Activated naive CD8-positive, alpha-beta T cell treated with anti-CD3 and anti-CD28 coated beads, Interleukin-2, amount 10 ng/mL, durations not matched to agents 7 days and 5 days (primary cell): ENCODE data around the gene NMNAT2. TPM values are rescaled to one million over a fixed set of nuclear protein-coding genes. Genes with fewer than 3 reads are reported as not detected.

Experiments
- ATAC-seq: fragments of 150-1000 bp; cut with Tn5 transposase; one replicate; pipeline ENCODE4 v1.10.0; 2021; ENCODE audit warnings: low read depth, moderate library complexity
- POLR2A ChIA-PET: fragments of 350-600 bp; sonication (Branson Sonifier 250); formaldehyde crosslinking; loops from one replicate; lab custom pipeline; 2021; ENCODE audit warnings: antibody characterized with exemption; lab: Charles Lee
- DNase-seq: peaks from one replicate; pipeline ENCODE4 v3.0.0; 2021
- H3K27ac Mint-ChIP-seq: one replicate; pipeline ENCODE4 v1.8.0; 2022; ENCODE audit warnings: mild to moderate bottlenecking, mixed read lengths
- H3K27me3 Mint-ChIP-seq: one replicate; pipeline ENCODE4 v1.8.0; 2022; ENCODE audit warnings: mild to moderate bottlenecking, moderate library complexity, mixed read lengths
- H3K36me3 Mint-ChIP-seq: one replicate; pipeline ENCODE4 v1.8.0; 2021; ENCODE audit warnings: mild to moderate bottlenecking, mixed read lengths
- H3K4me1 Mint-ChIP-seq: one replicate; pipeline ENCODE4 v1.8.0; 2021; ENCODE audit warnings: mixed read lengths
- H3K4me3 Mint-ChIP-seq: one replicate; pipeline ENCODE4 v1.8.0; 2022; ENCODE audit warnings: mild to moderate bottlenecking, moderate library complexity, mixed read lengths
- H3K9me3 Mint-ChIP-seq: one replicate; pipeline ENCODE4 v1.8.0; 2021; ENCODE audit warnings: mixed read lengths
- total RNA-seq, 2 experiments: library from RNA; stranded (reverse); gene quantifications; one replicate each; pipeline ENCODE4 v1.2.3, GENCODE V29; 2021

Gene NMNAT2
- total RNA-seq, 2 experiments from 2014 or later = not detected

DNA sequence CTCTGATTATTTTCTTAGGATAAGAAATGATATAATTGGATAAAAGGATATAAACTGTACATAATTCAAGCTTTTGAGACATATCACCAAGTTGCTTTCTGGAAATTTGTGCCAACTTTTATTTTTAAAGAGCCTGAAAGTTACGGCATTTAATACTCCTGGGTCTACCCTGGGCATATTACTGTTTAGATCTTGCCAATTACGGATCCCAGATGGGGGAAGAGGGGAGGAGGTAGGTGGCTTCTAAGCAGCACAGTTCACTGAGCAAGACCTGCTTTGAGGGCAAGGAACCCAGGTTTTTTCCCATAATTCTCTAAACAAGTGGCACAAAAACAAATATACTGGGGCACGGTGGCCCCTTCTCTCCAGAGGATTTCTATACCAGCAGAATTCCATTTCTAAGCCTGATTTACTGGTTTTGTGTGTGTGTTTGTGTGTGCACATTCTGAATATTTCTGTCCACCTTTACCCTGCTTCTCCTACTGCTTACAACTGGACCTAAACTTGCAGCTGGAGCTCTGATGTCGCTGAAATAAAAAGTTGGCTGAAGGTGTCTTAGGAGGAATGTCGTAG is 155.5 kb downstream of the NMNAT2 start:
- no peaks in the 10 kb centered on the region for H3K36me3 Mint-ChIP-seq
- H3K27me3 Mint-ChIP-seq = peaks cover 26% of the 10 kb centered on the region
- no peak for DNase-seq
- no peak overlapping the region for H3K4me3 Mint-ChIP-seq
- no peak overlapping the region for H3K27ac Mint-ChIP-seq
- POLR2A ChIA-PET = no interaction called here
- H3K4me1 Mint-ChIP-seq = no peaks in the 10 kb centered on the region
- no peak for ATAC-seq
- H3K9me3 Mint-ChIP-seq = no peaks in the 10 kb centered on the region

DNA sequence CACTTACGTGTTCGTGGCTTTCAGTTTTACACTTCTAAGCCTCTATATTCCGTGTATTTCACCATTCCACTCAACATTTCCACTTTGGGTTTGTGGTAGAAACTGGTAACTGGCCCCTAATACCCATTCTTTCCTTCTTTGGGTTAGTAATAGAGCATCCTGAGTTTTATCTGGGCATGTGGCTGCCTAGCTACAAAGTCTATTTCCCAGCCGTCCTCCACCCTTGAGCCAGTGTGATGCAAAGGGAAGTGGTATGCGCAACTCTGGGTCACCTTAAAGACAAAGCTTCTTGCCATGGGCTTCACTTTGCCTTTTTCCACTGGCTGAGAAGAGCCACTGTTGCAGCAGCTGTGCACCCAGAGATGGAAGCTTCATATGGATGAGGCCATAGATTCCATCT is 158.3 kb downstream of the NMNAT2 start:
- DNase-seq (no peak), ATAC-seq (no peak)
- POLR2A ChIA-PET = no interaction called here
- Mint-ChIP-seq H3K4me1 (no peaks in the 10 kb centered on the region), H3K36me3 (no peaks in the 10 kb centered on the region), H3K9me3 (no peaks in the 10 kb centered on the region), H3K27ac (no peak overlapping the region), H3K27me3 (peaks cover 21% of the 10 kb centered on the region), H3K4me3 (no peak overlapping the region)

DNA sequence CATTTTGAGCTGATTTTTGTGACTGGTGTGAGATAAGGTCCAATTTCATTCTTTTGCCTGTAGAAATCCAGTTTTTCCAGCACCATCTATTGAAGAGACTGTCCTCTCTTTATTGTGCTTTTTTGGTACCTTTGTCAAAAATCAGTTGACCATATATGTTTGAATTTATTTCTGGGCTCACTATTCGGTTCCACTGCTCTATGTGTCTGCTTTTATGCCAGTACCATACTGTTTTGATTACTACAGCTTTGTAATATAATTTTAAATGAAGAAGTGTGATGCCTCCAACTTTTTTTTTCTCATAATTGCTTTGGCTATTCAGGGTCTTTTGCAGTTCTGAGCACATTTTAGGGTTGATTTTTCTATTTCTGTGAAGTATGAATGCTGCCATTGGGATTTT is 163.1 kb downstream of the NMNAT2 start:
- peaks cover 13% of the 10 kb centered on the region for H3K27me3 Mint-ChIP-seq
- H3K4me3 Mint-ChIP-seq = no peak overlapping the region
- no peaks in the 10 kb centered on the region for H3K36me3 Mint-ChIP-seq
- DNase-seq (no peak), ATAC-seq (no peak)
- peaks cover 3% of the 10 kb centered on the region for H3K4me1 Mint-ChIP-seq
- no peak overlapping the region for H3K27ac Mint-ChIP-seq
- POLR2A ChIA-PET = no interaction called here
- no peaks in the 10 kb centered on the region for H3K9me3 Mint-ChIP-seq

DNA sequence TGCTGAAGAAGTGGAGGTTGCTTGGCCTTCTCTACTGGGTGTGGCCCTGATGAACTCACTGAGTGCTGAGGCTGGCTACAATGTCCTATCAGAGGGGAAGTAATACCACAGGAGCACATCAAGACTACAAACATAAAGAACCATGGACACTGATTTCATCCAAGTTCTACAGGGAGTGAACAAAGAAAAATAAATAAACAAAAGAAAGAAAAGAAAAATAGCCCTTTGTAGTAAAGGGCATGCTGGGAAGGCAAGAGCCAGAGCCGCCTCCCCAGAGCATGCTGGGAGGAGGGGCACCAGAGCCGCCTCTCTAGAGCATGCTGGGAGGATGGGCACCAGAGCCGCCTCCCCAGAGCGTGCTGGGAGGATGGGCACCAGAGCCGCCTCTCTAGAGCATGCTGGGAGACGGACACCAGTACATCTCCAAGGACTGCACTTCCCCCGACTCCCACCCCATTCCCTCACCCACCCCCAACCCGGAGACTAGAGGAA is 166.2 kb downstream of the NMNAT2 start:
- Mint-ChIP-seq H3K36me3 (no peaks in the 10 kb centered on the region), H3K27me3 (peaks cover 10% of the 10 kb centered on the region), H3K4me1 (peaks cover 6% of the 10 kb centered on the region), H3K9me3 (no peaks in the 10 kb centered on the region), H3K27ac (no peak overlapping the region), H3K4me3 (no peak overlapping the region)
- DNase-seq (no peak), ATAC-seq (no peak)
- POLR2A ChIA-PET = no interaction called here

DNA sequence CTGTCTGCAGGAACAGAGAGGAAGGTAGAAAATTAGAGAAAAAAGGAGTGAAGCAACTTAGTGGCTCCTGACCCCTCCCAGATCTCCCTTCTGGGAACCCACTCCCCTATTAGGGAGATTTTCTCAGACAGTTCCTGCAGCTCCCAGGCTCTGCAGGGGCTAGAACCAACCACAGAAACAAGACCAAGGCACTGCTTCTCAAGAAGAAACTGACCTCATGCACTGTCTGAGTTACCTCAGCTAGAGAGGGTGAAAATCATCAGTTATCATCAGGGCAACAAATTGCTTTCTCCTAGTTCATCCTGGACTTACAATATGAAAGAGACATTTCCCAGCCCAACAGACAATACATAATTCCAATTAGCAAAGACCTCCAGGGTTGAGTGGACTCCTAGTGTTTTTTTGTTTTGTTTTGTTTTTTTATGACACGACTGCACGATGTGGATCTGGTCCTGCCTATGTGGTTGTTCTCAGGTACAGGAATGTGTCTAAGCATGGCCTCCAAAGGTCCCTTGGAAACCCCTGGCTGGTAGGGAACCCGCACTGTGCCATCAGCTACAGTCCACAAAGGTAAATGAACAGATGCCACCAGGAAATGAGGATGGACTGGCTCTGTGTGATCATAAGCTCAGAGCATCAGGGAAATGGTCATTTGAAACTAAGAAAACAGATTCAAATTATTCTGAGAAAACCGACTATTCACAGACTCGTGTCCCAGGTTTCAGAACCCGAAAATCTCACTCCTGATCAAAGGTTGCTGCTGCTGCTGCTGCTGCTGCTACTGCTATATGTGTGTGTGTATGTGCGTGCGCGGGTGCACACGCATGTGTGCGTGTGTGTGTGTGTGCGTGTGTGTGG is 166.8 kb downstream of the NMNAT2 start:
- DNase-seq = no peak
- POLR2A ChIA-PET = no interaction called here
- ATAC-seq = no peak
- H3K36me3 Mint-ChIP-seq = no peaks in the 10 kb centered on the region
- H3K27ac Mint-ChIP-seq = no peak overlapping the region
- no peak overlapping the region for H3K4me3 Mint-ChIP-seq
- H3K4me1 Mint-ChIP-seq = peaks cover 6% of the 10 kb centered on the region
- peaks cover 12% of the 10 kb centered on the region for H3K27me3 Mint-ChIP-seq
- H3K9me3 Mint-ChIP-seq = no peaks in the 10 kb centered on the region

DNA sequence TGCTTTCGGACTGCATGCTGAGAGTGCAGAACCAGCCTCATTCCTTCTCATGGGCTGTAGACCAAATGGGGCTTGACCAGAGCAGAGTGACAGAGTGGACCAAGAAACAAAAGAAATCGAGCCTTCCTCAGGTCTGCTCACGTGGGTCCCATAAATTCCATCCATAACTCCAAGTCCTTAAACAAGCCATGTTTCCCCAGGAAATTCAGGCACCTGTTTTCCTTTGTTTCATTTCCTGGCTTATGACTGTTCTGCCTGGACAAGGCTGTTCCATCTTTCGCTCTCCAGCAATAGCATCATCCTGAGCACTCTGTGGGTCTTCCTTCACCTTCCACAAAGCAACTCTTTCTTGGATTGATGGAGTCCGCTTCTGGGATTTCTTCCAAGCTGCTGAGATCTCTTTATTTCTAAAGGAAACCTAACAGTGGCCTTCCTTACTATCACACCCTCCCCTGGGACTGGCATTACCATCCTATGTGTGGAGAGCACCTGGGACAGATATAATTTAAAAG is 168.2 kb downstream of the NMNAT2 start:
- Mint-ChIP-seq H3K4me1 (peaks cover 6% of the 10 kb centered on the region), H3K27me3 (peaks cover 12% of the 10 kb centered on the region), H3K9me3 (no peaks in the 10 kb centered on the region), H3K36me3 (no peaks in the 10 kb centered on the region), H3K4me3 (no peak overlapping the region), H3K27ac (no peak overlapping the region)
- ATAC-seq (no peak), DNase-seq (no peak)
- POLR2A ChIA-PET = no interaction called here

DNA sequence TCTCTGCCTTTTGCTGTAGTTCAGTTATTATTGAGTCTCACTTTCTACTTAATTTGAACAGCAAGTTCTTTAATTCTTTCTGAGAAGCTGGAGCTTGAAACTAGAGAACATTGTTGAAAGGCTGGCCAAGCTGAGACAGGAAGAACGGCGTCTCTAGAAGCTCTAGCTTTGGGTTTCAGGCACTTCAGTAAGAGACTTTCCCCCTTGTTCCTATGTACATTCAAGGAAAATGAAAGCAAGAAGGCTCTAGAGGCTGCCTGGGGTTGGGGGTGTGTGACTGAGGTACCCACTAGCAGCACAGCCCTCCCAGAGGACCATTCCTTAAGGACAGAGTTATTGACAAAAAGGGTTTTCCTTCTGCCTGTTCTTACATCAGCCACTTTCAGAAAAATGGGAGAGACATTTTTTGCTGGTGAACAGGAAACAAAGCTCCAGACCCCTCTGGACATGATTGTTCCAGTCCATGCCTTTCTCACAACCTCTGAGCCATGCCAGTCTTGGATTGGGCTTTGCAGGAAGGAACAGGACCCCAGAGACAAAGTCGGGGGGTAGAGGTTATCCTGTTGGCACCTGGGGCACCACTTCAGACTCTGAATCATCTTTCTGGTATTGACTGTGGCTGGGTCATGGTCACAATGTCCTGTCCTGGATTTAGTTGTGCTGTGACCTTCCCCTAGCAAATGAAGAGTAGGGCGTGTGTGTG is 169.0 kb downstream of the NMNAT2 start:
- H3K36me3 Mint-ChIP-seq = no peaks in the 10 kb centered on the region
- DNase-seq (no peak), ATAC-seq (no peak)
- no peak overlapping the region for H3K4me3 Mint-ChIP-seq
- POLR2A ChIA-PET = no interaction called here
- peaks cover 6% of the 10 kb centered on the region for H3K4me1 Mint-ChIP-seq
- H3K27me3 Mint-ChIP-seq = peaks cover 9% of the 10 kb centered on the region
- H3K9me3 Mint-ChIP-seq = no peaks in the 10 kb centered on the region
- no peak overlapping the region for H3K27ac Mint-ChIP-seq

DNA sequence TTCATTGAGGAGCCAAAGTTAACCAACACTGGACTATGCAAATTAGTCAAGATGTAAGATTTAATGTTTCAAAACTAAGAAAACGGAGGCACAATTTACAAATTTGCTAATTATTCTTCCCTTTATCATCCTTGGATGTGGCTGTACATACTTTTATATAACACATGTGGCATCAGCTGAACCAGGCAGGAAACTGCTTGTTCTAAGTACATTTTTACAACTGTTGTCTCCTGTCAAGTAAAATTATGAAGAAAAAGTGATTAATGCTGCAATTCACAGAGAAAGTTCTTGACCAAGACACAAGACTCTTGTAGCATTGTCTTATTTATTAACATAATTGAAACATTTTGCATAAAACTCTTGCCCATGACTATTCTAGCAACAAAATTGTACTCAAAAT is 170.2 kb downstream of the NMNAT2 start:
- no peak overlapping the region for H3K27ac Mint-ChIP-seq
- POLR2A ChIA-PET = no interaction called here

DNA sequence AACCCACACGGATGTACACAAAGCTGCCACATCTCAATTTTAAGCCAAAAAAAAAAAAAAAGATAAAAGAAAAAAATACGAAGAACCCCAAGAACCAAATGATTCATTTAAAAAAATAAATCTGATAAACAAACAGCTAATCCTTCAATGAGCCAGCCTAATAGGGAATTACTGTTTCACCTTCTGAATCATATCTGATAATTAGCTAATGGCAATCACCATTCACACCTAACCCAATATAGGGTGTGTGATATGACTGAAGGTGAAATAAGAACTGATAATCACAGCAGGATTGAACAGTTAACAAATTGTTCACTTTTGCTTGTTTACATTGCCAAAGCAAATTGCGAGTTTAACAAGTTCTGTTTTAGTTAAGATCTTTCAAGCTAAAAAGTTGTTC is 170.7 kb downstream of the NMNAT2 start:
- peaks cover 9% of the 10 kb centered on the region for H3K27me3 Mint-ChIP-seq
- no peaks in the 10 kb centered on the region for H3K36me3 Mint-ChIP-seq
- H3K9me3 Mint-ChIP-seq = no peaks in the 10 kb centered on the region

More for the DNA sequence above, 170.2 kb downstream of the NMNAT2 start:
- no peak for ATAC-seq
- H3K9me3 Mint-ChIP-seq = no peaks in the 10 kb centered on the region
- H3K36me3 Mint-ChIP-seq = no peaks in the 10 kb centered on the region
- H3K4me3 Mint-ChIP-seq = no peak overlapping the region
- peaks cover 9% of the 10 kb centered on the region for H3K27me3 Mint-ChIP-seq
- no peak for DNase-seq
- H3K4me1 Mint-ChIP-seq = peaks cover 6% of the 10 kb centered on the region

DNA sequence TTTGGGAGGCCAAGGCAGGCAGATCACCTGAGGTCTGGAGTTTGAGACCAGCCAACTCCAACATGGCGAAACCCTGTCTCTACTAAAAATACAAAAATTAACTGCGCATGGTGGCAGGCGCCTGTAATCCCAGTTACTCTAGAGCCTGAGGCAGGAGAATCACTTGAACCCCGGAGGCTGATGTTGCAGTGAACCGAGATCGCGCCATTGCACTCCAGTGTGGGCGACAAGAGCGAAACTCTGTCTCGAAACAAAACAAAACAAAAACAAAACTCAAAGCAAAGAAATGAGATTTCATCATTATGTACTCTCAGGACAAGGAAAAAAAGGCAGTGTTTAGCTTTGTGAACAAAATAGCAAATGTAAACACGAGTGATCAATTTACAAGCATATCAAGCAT is 171.1 kb downstream of the NMNAT2 start:
- Mint-ChIP-seq H3K27ac (no peak overlapping the region), H3K4me1 (peaks cover 3% of the 10 kb centered on the region), H3K4me3 (no peak overlapping the region), H3K36me3 (no peaks in the 10 kb centered on the region), H3K9me3 (no peaks in the 10 kb centered on the region), H3K27me3 (peaks cover 9% of the 10 kb centered on the region)
- DNase-seq (no peak), ATAC-seq (no peak)
- POLR2A ChIA-PET = no interaction called here

More for the DNA sequence above, 170.7 kb downstream of the NMNAT2 start:
- Mint-ChIP-seq H3K4me1 (peaks cover 3% of the 10 kb centered on the region), H3K4me3 (no peak overlapping the region), H3K27ac (no peak overlapping the region)
- ATAC-seq (no peak), DNase-seq (no peak)
- POLR2A ChIA-PET = no interaction called here

DNA sequence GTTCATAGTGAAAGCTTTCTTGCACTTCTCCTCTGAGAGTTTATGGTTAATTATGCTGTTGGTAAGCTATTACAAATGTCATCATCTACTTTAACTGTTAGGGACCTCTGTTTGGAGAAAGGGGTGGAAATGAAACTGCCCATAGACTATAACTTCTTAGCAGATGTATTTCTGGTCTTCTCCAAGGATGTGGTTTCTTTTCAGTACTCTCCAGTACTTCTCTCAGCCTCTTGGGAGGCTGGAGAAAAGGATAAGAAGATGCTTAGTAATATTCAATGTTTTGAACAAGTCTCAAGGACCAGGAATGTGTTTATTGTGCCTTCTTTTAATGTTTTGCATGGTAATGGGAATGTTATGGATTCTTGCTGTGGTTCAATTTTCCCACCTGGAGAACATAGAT is 171.7 kb downstream of the NMNAT2 start:
- no peaks in the 10 kb centered on the region for H3K36me3 Mint-ChIP-seq
- ATAC-seq (no peak), DNase-seq (no peak)
- no peak overlapping the region for H3K27ac Mint-ChIP-seq
- peaks cover 9% of the 10 kb centered on the region for H3K27me3 Mint-ChIP-seq
- peaks cover 3% of the 10 kb centered on the region for H3K4me1 Mint-ChIP-seq
- POLR2A ChIA-PET = no interaction called here
- H3K9me3 Mint-ChIP-seq = no peaks in the 10 kb centered on the region
- H3K4me3 Mint-ChIP-seq = no peak overlapping the region

DNA sequence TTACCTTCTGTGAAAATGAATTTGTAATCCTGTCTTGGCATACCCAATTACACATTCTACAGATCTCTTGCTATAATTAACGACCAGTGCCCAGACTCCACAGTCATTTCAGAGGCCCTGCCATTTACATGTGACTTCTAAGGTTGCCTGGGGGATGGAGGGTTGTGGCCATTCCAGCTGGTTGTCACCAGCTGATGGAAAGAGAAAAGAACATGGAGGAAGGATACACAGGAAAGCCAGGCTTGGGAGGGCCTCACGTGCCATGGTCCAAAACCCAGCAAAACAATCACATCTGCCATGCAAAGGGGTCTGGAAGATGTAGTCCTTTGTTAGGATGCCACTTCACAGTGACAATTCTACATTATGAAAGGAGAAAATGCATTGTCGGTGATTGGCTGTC is 172.8 kb downstream of the NMNAT2 start:
- Mint-ChIP-seq H3K27me3 (peaks cover 14% of the 10 kb centered on the region), H3K9me3 (no peaks in the 10 kb centered on the region), H3K27ac (no peak overlapping the region), H3K4me3 (no peak overlapping the region), H3K4me1 (peaks cover 3% of the 10 kb centered on the region), H3K36me3 (no peaks in the 10 kb centered on the region)
- no peak for DNase-seq
- ATAC-seq = no peak
- POLR2A ChIA-PET = no interaction called here

DNA sequence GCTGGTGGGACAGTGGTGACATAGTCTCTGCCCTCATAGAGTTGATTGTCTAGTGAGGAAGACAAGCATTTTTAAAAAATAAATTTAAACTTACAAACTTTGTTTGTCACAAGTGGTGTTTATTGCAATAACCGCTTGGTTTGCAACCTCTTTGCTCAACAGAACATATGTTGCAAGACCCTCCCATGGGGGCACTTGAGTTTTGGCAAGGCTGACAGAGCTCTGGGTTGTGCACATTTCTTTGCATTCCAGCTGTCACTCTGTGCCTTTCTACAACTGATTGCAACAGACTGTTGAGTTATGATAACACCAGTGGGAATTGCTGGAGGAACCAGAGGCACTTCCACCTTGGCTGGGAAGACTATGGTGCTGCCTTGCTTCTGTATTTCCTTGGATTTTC is 173.7 kb downstream of the NMNAT2 start:
- Mint-ChIP-seq H3K9me3 (no peaks in the 10 kb centered on the region), H3K27ac (no peak overlapping the region), H3K27me3 (peaks cover 14% of the 10 kb centered on the region), H3K4me1 (no peaks in the 10 kb centered on the region), H3K4me3 (no peak overlapping the region), H3K36me3 (no peaks in the 10 kb centered on the region)
- DNase-seq = no peak
- ATAC-seq = no peak
- POLR2A ChIA-PET = no interaction called here
